GM21423 (cell line): ENCODE results near the gene TIMMDC1.

Experiments
- ATAC-seq: cut with Tn5 transposase; IDR thresholded peaks from one replicate; pipeline ENCODE4 v1.9.1; 2021; ENCODE audit warnings: mild to moderate bottlenecking, moderate library complexity; ENCODE audit not compliant: unreplicated experiment

TIMMDC1 gene, protein sequence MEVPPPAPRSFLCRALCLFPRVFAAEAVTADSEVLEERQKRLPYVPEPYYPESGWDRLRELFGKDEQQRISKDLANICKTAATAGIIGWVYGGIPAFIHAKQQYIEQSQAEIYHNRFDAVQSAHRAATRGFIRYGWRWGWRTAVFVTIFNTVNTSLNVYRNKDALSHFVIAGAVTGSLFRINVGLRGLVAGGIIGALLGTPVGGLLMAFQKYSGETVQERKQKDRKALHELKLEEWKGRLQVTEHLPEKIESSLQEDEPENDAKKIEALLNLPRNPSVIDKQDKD

DNA sequence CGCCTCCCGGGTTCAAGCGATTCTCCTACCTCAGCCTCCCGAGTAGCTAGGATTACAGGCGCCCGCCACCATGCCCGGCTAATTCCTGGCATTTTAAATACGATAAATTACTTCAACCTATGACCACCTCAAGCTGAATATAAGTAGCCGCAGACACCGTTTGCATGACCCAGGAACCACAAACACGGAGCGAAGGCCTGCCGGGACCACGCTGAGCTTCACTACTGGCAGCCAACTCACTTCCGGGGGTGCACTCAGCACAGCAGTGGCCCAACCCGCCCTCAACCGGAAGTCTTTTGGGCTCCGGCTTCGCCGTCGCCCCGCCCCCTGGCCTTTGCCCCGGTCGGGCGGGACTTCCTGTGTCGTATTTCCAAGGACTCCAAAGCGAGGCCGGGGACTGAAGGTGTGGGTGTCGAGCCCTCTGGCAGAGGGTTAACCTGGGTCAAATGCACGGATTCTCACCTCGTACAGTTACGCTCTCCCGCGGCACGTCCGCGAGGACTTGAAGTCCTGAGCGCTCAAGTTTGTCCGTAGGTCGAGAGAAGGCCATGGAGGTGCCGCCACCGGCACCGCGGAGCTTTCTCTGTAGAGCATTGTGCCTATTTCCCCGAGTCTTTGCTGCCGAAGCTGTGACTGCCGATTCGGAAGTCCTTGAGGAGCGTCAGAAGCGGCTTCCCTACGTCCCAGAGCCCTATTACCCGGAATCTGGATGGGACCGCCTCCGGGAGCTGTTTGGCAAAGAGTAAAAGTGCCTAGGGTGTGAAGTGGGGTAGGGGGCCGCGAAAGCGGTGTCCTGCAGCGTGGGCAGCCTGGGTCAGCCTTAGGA is at the start of gene TIMMDC1:
TIMMDC1 (plus strand) TSS at position 362 of the 826 bp plus-strand sequence; CDS start at position 549, 187 bp downstream.
- ATAC-seq, result peak; percentile 99

- ATAC-seq, result no peak
Measured at GRCh38 chr3:119453822-119454221, 44.5 kb upstream of the TIMMDC1 start.

DNA sequence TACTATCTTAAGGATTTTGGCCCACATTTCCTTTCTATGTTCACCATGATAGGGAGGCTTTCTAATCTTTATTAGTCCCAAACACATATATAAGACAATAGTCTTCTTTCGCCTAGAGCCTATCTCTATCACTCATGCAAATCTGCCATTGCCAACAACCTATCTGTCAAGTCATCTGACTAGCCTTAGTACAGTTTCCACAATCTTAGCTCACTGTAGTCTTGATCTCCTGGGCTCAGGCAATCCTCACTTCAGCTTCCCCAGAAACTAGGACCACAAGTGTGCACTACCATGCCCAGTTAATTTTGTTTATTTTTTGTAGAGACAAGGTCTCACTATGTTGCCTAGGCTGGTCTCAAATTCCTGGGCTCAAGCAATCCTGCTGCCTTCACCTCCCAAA is 41.9 kb upstream of the TIMMDC1 start:
- no peak for ATAC-seq

- no peak for ATAC-seq
Measured at GRCh38 chr3:119457246-119457645, 41.1 kb upstream of the TIMMDC1 start.

DNA sequence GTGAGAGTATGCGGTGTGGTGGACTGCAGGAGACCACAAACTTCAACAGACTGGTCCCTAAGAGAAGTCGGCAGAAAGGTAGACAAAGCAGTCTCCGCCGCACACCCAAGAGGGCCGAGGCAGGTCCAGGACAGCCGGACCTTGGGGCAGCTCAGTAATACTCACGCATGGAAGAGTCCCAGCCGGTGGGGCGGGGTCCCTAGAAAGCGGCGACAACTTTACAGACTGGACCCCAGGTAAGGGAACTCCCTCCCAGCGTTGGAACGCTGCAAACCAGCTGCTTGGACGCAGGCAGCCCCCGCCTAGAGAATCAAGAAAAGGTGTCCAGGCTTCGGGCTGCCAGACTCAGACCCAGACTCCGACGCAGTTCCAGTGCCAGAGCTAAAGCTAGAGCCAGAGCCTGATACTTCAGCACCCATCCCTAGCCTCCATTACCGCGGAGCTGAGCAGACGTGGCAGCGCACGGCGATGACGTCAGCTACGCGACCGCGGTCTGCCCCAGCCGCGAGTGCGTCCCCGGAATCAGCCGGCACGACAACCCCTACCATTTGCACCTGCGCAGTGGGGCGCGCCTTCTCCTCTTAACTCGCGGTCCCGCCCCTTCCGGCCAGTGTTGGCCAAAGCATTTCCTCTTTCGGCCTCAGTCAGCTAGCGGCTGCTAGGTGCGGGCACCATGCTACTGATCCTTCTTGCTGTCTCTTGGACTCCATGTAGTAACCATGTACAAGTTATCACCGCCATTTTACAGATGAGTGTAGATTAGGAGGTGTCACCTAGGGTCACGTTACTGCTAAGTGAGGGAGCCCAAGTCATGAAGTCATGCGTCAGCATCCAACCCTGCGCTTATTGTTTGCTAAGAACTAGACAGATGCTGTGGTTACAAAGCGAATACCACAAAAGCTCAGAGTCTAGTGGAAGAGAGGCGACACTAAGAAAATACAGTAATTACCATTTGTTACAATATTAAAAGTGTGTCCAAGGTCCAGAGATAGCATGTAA is 34.9 kb upstream of the TIMMDC1 start, which contains the start of gene TMEM39A:
TMEM39A (minus strand) TSS at position 445 of the 999 bp plus-strand sequence. CDS start 1,541 bp downstream, outside the sequence.
- peak; percentile 92 for ATAC-seq

DNA sequence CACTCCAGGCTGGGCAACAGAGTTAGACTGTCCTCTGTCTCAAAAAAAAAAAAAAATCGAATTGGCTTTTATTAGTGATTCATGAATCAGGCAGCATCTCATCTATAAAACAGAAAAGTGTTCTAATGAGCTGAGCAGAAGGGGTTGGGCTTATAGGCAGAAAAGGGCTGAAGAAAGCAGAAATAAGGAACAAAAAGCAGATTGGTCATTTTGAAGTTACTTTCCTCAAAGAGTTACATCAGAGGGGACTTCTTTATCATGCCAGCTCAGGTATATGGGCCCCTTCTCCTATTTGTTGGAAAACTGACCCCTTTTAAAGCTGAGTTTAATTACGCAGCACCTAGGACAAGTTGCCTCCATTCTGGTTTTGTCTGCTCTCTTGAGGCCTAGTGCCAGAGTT is 30.3 kb upstream of the TIMMDC1 start:
- ATAC-seq, result no peak

GRCh38 chr3:119469418-119470189 is 28.7 kb upstream of the TIMMDC1 start:
- no peak for ATAC-seq

DNA sequence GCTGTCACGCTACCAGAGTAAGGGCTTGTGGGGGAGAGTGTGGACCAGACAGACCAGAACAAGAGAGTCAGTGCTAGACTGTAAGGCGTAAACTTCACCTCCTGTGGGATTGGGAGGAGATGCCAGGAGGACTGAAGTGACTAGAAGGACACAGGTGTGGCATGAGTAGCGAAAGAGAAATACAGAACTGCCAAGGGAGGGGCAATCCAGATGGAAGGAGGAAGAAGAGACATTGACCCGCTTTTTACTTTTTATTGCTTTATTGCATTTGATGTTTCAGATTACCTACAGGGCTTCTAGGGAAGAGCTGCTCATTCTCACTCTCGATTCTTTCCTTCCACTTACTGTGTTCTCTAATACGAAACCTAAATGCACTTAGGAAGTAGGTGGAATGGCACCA is 27.5 kb upstream of the TIMMDC1 start:
- ATAC-seq, result no peak

DNA sequence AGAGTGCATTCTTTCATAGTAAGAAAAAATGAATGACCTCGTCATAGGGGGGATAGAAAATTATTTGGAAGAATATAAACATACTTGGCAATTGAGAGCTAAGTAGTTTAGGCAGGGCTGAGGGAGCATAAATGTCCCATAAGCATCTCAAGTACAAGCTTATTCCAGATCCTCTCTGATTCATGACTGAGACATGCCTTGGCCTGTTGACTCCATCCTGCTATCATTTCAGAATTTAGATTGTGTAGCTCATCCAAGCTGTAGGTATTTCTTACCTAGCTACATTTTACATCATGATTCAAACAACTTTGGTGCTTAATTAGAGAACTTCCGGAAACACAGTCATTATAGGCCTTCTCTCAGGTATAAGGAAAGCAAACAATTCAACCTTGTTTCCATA is 17.3 kb upstream of the TIMMDC1 start:
- ATAC-seq, result no peak

DNA sequence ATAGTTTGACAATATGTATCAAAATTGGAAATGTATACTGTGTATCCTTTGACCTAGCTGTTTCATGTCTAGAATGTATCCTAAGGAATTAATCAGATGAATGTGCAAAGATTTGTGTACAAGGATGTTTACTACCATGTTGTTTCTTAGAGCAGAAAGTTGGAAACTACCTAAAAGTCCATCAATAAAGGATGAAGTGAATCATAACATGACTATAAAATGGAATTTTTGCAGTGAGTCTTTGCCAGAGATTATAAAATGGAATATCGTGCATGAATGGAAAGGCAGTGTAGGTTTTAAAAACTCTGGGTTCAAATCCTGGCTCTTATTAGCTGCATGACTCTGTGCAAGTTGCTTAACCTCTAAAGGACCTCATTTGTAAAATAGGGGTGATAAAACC is 15.2 kb upstream of the TIMMDC1 start:
- no peak for ATAC-seq

DNA sequence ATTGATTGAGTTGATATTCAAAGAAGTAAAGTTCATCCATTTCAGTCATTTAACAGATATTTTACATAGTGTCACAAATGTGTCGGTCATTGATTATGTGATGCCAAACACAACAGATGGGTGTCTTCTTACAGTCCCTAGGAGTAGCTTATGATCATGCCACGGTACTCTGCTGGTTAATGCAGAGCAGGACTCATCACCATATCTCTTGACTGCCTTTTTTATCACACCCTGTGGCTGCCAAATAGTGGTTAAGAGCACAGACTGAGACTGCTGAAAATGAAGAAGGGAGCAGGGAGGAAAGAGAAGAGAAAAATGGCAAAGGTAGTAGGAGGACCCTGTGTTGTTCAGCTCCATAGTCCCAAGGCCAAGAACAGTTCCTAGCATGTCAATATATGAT is 12.8 kb upstream of the TIMMDC1 start:
- no peak for ATAC-seq

- ATAC-seq, result no peak
Measured at GRCh38 chr3:119490153-119490552, 8.2 kb upstream of the TIMMDC1 start.

GRCh38 chr3:119492128-119492527 is 6.2 kb upstream of the TIMMDC1 start:
- ATAC-seq, result no peak

DNA sequence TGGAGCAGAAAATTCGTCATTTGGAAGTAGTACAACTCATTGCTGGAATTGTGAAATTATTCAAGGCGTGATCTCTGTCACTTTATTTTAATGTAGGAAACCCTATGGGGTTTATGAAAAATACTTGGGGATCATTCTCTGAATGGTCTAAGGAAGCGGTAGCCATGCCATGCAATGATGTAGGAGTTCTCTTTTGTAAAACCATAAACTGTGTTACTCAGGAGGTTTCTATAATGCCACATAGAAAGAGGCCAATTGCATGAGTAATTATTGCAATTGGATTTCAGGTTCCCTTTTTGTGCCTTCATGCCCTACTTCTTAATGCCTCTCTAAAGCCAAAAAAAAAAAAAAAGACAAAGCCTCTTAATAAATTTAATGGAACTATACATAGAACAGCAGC is 5.5 kb upstream of the TIMMDC1 start:
- no peak for ATAC-seq

DNA sequence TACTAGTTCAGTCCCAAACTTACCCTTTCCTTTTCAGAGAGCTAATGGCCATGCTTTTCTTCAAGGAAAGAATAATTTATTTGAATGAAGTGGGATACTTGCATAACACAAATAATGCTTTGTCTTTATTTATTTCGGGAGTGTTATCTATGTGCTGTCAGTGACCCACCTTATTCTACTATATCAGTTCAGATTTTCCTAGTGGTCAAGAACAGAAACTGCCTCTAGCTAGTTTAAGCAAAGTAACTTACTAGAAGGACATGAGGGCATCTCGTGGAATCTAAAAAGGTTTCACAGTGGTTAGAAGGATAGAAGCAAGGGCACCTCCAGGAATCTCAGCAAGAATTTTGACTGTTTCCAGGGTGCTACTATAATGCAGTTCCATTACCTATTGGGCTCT is 3.8 kb upstream of the TIMMDC1 start:
- ATAC-seq, result no peak

DNA sequence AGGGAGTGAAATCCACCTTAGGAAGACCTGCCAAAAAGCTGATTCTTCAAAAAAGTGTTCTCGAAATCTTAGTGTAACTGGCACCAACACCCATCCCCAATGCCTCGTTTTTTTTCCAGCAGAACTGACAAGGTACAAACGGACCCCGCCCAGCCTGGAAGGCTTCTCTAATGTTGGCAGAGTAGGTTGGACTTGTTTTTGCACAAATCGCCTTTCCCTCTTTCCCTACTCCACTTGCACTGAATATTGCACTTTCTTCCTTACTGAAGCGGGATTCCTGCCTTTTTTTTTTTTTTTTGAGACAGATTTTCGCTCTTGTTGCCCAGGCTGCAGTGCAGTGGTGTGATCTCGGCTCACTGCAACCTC is 544 bp upstream of the TIMMDC1 start:
- ATAC-seq, result no peak

DNA sequence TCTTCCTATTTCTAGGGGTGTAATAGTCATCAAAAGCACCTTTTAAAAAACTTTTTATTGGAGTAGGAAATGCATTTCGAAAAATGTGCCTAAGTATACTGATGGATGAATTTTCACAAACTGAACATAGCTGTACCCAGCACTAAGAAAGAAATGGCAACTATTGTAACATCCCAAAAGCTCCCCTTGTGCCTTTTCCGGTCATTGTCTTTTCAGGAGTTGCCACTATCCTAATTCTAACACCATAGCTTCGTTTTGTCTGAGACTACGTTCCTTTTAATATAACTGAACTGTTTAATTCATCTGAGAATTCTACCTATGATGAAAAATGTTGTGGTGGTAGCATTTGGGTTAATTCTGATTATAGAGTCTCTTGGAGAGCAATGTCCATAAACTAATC is 1.9 kb downstream of the TIMMDC1 start:
- no peak for ATAC-seq

DNA sequence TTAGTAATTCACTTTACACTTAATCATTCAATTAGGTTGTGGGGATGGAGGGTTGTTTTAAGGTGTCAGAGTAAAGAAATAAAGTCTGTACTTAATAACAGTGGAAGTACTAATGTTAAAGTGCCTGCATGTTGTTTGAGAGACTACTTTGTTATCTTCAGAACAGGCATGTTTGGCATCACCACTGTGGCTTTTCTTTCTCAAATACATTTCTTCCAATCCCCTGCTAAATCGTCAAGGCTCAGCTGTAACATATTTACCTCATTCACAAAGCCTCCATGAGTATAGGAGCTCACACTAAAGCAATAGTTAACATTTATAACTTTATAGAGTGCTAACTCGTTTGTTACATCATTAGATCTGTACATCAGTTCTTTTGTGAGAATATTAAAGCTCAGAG is 2.6 kb downstream of the TIMMDC1 start:
- ATAC-seq, result no peak

GRCh38 chr3:119506631-119507030 is 8.3 kb downstream of the TIMMDC1 start:
- ATAC-seq, result no peak

DNA sequence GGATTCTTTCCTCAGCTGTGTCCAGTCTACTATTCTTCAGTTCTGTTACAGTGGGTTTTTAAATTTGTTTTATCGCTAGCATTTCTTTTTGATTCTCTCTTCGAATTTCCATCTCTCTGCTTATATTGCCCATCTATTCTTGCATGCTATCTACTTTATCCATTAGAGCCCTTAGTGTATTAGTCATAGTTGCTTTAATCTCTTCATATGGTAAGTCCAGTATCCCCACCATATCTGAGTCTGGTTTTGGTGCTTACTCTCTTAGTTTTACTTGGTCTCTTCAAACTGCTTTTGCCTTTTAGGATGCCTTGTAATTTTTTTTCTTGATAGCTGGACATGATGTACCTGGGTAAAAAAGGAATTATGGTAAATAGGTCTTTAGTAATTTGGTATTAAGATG is 9.1 kb downstream of the TIMMDC1 start:
- ATAC-seq, result no peak
